ENCODE measurements around the gene HOXA4. TPM values are rescaled to one million over a fixed set of nuclear protein-coding genes. Genes with fewer than 3 reads are reported as not detected.
A peak's percentile ranks its signal among the peaks of the same experiment; 100 is the strongest.

Gene HOXA4
- total RNA-seq, 4 donors from 2014 or later: 0.56 to 2.1 (median 1.3) TPM

DNA sequence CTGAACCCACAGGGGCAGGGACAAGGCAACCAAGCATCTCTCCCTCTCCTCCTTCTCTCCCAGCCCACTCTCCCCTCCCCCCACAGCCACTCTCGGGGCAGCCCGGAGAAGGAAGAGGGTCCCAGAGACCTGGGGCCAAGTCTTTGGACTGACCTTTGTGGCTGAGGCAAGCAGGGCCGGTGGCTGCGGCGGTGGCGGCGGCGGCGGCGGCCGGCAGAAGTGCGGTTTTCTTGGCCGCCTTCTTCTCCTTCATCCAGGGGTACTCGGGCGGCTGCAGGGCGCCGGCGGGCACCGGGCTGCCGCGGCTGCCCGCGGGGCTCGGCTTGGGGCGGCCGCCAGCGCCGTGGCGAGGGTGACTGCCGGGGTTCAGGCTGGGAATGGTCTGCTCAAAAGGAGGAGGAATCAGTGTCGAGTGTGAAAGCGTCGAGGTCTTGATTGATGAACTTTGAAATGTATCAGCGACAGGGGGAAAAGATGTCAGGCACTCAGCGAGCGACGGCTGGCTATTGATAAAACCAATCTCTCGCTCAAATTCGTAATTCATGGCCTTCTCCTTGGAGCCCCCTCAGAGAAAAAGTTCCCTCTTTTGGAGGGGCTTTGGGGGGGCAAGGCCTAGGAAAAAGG, 28.5 kb downstream of the HOXA4 start:
- peaks cover 54% of the 10 kb centered on the region for H3K27me3 ChIP-seq
- H3K27ac ChIP-seq: peak overlapping the region in 2 of 3 donors; percentile 53 to 83
- intact Hi-C loops (cut with DNase I): no loop called here
- H3K4me1 ChIP-seq: peaks cover 0 to 1% of the 10 kb centered on the region in 2 donors
- TF ChIP-seq POLR2A (IDR thresholded peaks at IDR 0.05): no peak
- TF ChIP-seq, protein P1, sequence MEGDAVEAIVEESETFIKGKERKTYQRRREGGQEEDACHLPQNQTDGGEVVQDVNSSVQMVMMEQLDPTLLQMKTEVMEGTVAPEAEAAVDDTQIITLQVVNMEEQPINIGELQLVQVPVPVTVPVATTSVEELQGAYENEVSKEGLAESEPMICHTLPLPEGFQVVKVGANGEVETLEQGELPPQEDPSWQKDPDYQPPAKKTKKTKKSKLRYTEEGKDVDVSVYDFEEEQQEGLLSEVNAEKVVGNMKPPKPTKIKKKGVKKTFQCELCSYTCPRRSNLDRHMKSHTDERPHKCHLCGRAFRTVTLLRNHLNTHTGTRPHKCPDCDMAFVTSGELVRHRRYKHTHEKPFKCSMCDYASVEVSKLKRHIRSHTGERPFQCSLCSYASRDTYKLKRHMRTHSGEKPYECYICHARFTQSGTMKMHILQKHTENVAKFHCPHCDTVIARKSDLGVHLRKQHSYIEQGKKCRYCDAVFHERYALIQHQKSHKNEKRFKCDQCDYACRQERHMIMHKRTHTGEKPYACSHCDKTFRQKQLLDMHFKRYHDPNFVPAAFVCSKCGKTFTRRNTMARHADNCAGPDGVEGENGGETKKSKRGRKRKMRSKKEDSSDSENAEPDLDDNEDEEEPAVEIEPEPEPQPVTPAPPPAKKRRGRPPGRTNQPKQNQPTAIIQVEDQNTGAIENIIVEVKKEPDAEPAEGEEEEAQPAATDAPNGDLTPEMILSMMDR (IDR thresholded peaks at IDR 0.05): no peak
- no peak for DNase-seq
- H3K36me3 ChIP-seq: no peaks in the 10 kb centered on the region
- 5 to 7% methylated on average over 34 to 37 of the region's 39 CpGs for WGBS, 2 donors
- H3K4me3 ChIP-seq (replicated peaks in 1 of 3): peak overlapping the region in 1 of 3 donors; percentile 18
- H3K9me3 ChIP-seq: no peaks in the 10 kb centered on the region

DNA sequence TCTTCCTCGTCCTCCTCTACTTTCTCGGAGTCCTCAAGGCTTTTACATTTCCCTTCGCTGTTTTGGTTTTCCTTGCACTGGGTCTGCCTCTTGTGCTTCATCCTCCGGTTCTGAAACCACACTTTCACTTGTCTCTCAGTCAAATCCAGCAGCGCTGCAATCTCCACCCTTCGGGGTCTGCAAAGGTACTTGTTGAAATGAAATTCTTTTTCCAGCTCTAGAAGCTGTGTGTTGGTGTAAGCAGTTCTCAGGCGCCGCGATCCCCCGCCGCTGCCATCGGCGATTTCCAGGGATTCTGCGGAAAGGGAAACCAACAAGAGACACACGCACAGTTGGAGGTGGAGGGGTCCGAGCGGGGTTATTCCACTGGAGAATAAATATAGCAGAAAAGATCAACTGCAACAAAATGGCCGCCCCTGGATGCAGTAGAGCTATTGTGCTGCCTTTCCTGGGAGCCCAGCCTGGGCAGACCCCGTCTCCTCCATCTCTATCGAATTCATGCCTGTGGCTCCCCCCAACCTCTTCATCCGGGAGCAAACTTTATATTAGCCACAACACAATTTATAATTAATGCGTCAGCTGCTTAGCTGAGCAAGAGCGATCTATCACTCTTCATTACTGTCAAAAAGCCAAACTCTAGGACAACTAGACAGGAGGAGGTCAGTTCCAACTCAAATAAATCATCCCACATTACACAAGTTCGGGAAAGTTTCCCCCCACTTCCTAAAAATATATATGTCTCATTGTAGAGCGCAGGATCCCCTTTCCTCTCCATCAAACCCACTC, 29.2 kb downstream of the HOXA4 start:
- TF ChIP-seq POLR2A (IDR thresholded peaks at IDR 0.05): no peak
- TF ChIP-seq, protein P1 (IDR thresholded peaks at IDR 0.05): no peak
- peaks cover 56% of the 10 kb centered on the region for H3K27me3 ChIP-seq
- DNase-seq: no peak
- intact Hi-C loops (cut with DNase I): no loop called here
- WGBS, 2 donors: 17 to 22% methylated on average over 25 of the region's 25 CpGs
- no peaks in the 10 kb centered on the region for H3K36me3 ChIP-seq
- H3K4me1 ChIP-seq: peaks cover 5 to 8% of the 10 kb centered on the region in 2 donors
- H3K9me3 ChIP-seq: no peaks in the 10 kb centered on the region
- peak overlapping the region; percentile 8 to 83 (median 53) for H3K27ac ChIP-seq
- H3K4me3 ChIP-seq (replicated peaks in 1 of 3): peak overlapping the region in 1 of 3 donors; percentile 18

DNA sequence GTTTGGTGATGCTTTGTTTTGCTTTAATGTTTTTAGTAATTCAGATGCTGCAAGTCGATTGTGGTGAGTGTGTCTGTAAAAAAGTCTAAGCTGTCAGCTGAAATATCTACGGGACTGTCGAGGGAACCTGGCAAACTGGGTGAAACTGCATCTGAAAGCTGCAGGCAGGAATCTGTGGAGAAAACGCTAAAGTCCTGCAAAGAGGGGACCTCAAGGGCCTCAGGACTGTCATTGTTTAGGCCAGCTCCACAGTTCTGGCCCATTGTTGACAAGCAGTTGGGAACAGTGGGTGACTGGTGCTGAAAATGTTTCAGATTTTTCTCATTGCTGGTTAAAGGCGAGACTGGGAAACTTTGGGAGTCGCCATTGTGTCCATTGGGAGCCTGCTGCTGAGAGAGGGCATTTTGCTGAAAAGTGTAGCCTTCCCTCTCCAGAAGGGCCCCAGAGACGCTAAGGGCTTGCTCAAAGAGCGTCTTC, 29.8 kb downstream of the HOXA4 start:
- 17 to 25% methylated on average over 8 of the region's 8 CpGs for WGBS, 2 donors
- no peaks in the 10 kb centered on the region for H3K9me3 ChIP-seq
- H3K27ac ChIP-seq: peak overlapping the region; percentile 8 to 83 (median 53)
- H3K36me3 ChIP-seq: no peaks in the 10 kb centered on the region
- intact Hi-C loops (cut with DNase I): no loop called here
- H3K4me3 ChIP-seq (replicated peaks in 1 of 3): peak overlapping the region in 1 of 3 donors; percentile 18
- DNase-seq: no peak
- H3K4me1 ChIP-seq: peaks cover 11 to 14% of the 10 kb centered on the region in 2 donors
- H3K27me3 ChIP-seq: peaks cover 51% of the 10 kb centered on the region
- TF ChIP-seq, protein P1 (IDR thresholded peaks at IDR 0.05): no peak
- TF ChIP-seq POLR2A (IDR thresholded peaks at IDR 0.05): no peak

GRCh38 chr7:27099453-27100370, 30.8 kb downstream of the HOXA4 start:
- H3K9me3 ChIP-seq: no peaks in the 10 kb centered on the region
- WGBS, 2 donors: 29% methylated on average over 8 of the region's 8 CpGs
- no peak overlapping the region for H3K4me3 ChIP-seq (replicated peaks in 1 of 3)
- H3K27me3 ChIP-seq: peaks cover 51% of the 10 kb centered on the region
- peaks cover 11 to 18% of the 10 kb centered on the region in 2 donors for H3K4me1 ChIP-seq
- H3K36me3 ChIP-seq: no peaks in the 10 kb centered on the region
- TF ChIP-seq, protein P1 (IDR thresholded peaks at IDR 0.05): no peak
- TF ChIP-seq POLR2A (IDR thresholded peaks at IDR 0.05): no peak
- H3K27ac ChIP-seq: peak overlapping the region in 1 of 3 donors; percentile 69
- DNase-seq: no peak
- intact Hi-C loops (cut with DNase I): no loop called here
